ENCODE measurements around the gene PCCA. TPM values are rescaled to one million over a fixed set of nuclear protein-coding genes. Genes with fewer than 3 reads are reported as not detected.

The PCCA gene
- total RNA-seq, 1 experiment from 2014 or later, result 52.8 TPM

DNA sequence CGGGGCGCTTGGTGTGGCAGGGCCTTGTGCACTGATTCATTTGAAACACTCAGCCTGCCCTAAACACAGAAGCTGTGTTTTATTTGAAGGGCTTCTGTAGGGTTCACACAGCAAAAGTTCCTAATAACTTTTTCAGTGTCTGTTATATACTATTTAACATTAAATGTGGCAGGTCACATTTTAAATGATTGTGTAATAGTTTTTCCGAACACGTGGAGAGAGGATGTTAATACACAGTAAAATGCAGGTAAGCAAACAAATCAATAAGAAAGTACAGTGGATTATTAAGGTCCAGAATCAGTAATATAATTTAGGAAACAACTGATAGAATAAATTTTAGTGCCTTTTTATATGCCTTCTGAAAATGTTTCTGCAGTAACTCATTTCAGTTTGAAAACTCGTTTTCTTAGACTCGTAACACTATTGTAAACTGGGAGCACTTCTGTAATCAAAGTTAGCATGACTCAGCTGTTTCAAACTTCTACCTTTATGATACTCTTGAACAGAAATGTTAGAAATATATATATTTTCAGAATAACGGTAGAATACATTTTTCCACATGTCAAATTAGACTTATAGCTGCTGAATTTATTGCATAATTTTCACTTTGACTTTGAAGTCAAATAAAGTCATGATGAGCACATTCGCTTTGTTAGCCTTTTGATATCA lies 429.6 kb downstream of the PCCA start:
- Mint-ChIP-seq H3K9me3 (no peaks in the 10 kb centered on the region), H3K4me1 (peaks cover 80% of the 10 kb centered on the region), H3K27me3 (ENCODE audit: low read depth) (no peaks in the 10 kb centered on the region), H3K36me3 (no peaks in the 10 kb centered on the region), H3K4me3 (no peak overlapping the region), H3K27ac (0 out of 2 replicates have a peak overlapping the region, but pooled peaks have one; percentile 16)
- ChIA-PET POLR2A (no interaction called here), CTCF (interaction anchor here (0.6 to 2.0 kb wide), 3 partner anchors 122 to 918 kb away, joined by 3 to 7 read pairs (median 5); no protein-coding TSS in a partner anchor)
- TF ChIP-seq HMGA2 (CRISPR knock-in tag; IDR thresholded peaks at IDR 0.05), result no peak
- TF ChIP-seq ZNF416 (CRISPR knock-in tag; IDR thresholded peaks at IDR 0.05), result no peak
- TF ChIP-seq, protein P1, sequence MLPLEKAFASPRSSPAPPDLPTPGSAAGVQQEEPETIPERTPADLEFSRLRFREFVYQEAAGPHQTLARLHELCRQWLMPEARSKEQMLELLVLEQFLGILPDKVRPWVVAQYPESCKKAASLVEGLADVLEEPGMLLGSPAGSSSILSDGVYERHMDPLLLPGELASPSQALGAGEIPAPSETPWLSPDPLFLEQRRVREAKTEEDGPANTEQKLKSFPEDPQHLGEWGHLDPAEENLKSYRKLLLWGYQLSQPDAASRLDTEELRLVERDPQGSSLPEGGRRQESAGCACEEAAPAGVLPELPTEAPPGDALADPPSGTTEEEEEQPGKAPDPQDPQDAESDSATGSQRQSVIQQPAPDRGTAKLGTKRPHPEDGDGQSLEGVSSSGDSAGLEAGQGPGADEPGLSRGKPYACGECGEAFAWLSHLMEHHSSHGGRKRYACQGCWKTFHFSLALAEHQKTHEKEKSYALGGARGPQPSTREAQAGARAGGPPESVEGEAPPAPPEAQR (CRISPR knock-in tag; IDR thresholded peaks at IDR 0.05), result no peak
- TF ChIP-seq OVOL2 (CRISPR knock-in tag; IDR thresholded peaks at IDR 0.05; ENCODE audit: borderline replicate concordance), result no peak
- TF ChIP-seq, protein P2, sequence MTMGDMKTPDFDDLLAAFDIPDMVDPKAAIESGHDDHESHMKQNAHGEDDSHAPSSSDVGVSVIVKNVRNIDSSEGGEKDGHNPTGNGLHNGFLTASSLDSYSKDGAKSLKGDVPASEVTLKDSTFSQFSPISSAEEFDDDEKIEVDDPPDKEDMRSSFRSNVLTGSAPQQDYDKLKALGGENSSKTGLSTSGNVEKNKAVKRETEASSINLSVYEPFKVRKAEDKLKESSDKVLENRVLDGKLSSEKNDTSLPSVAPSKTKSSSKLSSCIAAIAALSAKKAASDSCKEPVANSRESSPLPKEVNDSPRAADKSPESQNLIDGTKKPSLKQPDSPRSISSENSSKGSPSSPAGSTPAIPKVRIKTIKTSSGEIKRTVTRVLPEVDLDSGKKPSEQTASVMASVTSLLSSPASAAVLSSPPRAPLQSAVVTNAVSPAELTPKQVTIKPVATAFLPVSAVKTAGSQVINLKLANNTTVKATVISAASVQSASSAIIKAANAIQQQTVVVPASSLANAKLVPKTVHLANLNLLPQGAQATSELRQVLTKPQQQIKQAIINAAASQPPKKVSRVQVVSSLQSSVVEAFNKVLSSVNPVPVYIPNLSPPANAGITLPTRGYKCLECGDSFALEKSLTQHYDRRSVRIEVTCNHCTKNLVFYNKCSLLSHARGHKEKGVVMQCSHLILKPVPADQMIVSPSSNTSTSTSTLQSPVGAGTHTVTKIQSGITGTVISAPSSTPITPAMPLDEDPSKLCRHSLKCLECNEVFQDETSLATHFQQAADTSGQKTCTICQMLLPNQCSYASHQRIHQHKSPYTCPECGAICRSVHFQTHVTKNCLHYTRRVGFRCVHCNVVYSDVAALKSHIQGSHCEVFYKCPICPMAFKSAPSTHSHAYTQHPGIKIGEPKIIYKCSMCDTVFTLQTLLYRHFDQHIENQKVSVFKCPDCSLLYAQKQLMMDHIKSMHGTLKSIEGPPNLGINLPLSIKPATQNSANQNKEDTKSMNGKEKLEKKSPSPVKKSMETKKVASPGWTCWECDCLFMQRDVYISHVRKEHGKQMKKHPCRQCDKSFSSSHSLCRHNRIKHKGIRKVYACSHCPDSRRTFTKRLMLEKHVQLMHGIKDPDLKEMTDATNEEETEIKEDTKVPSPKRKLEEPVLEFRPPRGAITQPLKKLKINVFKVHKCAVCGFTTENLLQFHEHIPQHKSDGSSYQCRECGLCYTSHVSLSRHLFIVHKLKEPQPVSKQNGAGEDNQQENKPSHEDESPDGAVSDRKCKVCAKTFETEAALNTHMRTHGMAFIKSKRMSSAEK (CRISPR knock-in tag; IDR thresholded peaks at IDR 0.05; ENCODE audit: borderline replicate concordance), result no peak
- no peak for TF ChIP-seq NR1H2 (CRISPR knock-in tag; IDR thresholded peaks at IDR 0.05)
- TF ChIP-seq CREB1 (CRISPR knock-in tag; IDR thresholded peaks at IDR 0.05), result no peak
- TF ChIP-seq, protein P3, sequence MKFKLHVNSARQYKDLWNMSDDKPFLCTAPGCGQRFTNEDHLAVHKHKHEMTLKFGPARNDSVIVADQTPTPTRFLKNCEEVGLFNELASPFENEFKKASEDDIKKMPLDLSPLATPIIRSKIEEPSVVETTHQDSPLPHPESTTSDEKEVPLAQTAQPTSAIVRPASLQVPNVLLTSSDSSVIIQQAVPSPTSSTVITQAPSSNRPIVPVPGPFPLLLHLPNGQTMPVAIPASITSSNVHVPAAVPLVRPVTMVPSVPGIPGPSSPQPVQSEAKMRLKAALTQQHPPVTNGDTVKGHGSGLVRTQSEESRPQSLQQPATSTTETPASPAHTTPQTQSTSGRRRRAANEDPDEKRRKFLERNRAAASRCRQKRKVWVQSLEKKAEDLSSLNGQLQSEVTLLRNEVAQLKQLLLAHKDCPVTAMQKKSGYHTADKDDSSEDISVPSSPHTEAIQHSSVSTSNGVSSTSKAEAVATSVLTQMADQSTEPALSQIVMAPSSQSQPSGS (CRISPR knock-in tag; IDR thresholded peaks at IDR 0.05; ENCODE audit: borderline replicate concordance, low read depth), result no peak
- ATAC-seq (no peak), DNase-seq (ENCODE audit: low spot score) (no peak)

- Mint-ChIP-seq H3K27me3 (ENCODE audit: low read depth) (no peaks in the 10 kb centered on the region), H3K9me3 (no peaks in the 10 kb centered on the region), H3K4me3 (no peak overlapping the region), H3K36me3 (no peaks in the 10 kb centered on the region), H3K4me1 (peaks cover 69% of the 10 kb centered on the region), H3K27ac (no peak overlapping the region)
- ChIA-PET POLR2A (no interaction called here), CTCF (no interaction called here)
- no peak for DNase-seq (ENCODE audit: low spot score)
- no peak for ATAC-seq
- no peak for TF ChIP-seq KAT7 (CRISPR knock-in tag; IDR thresholded peaks at IDR 0.05; ENCODE audit: borderline replicate concordance)
- no peak for TF ChIP-seq ETV6 (CRISPR knock-in tag; IDR thresholded peaks at IDR 0.05)
- no peak for TF ChIP-seq ZNF138 (CRISPR knock-in tag; conservative IDR thresholded peaks at IDR 0.05)
- no peak for TF ChIP-seq ZNF671 (CRISPR knock-in tag; IDR thresholded peaks at IDR 0.05)
- TF ChIP-seq ZNF425 (CRISPR knock-in tag; conservative IDR thresholded peaks at IDR 0.05), result no peak
- TF ChIP-seq, protein P4, sequence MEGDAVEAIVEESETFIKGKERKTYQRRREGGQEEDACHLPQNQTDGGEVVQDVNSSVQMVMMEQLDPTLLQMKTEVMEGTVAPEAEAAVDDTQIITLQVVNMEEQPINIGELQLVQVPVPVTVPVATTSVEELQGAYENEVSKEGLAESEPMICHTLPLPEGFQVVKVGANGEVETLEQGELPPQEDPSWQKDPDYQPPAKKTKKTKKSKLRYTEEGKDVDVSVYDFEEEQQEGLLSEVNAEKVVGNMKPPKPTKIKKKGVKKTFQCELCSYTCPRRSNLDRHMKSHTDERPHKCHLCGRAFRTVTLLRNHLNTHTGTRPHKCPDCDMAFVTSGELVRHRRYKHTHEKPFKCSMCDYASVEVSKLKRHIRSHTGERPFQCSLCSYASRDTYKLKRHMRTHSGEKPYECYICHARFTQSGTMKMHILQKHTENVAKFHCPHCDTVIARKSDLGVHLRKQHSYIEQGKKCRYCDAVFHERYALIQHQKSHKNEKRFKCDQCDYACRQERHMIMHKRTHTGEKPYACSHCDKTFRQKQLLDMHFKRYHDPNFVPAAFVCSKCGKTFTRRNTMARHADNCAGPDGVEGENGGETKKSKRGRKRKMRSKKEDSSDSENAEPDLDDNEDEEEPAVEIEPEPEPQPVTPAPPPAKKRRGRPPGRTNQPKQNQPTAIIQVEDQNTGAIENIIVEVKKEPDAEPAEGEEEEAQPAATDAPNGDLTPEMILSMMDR (IDR thresholded peaks at IDR 0.05), result no peak
- TF ChIP-seq HMGA2 (CRISPR knock-in tag; IDR thresholded peaks at IDR 0.05), result no peak
These were observed 430.7 kb downstream of the PCCA start for GRCh38 chr13:100519626-100520025.
